Stimulated activated CD4-positive, alpha-beta T cell treated with anti-CD3 and anti-CD28 coated beads, Interleukin-4, amount 100 ng/mL, for 48 hours (primary cell): ENCODE data around the gene AADACL3.
"Not testable (repeated sequence)": the region's sequence is repeated elsewhere in the genome, so short reads cannot be mapped to it uniquely, and the experiment has no call there.

Experiments used
- DNase-seq, 2 donors: peaks; one replicate each; pipeline ENCODE4 v3.0.0-alpha.2; 2020; ENCODE audit warnings: low read depth in 2 of 2

The AADACL3 gene

DNA sequence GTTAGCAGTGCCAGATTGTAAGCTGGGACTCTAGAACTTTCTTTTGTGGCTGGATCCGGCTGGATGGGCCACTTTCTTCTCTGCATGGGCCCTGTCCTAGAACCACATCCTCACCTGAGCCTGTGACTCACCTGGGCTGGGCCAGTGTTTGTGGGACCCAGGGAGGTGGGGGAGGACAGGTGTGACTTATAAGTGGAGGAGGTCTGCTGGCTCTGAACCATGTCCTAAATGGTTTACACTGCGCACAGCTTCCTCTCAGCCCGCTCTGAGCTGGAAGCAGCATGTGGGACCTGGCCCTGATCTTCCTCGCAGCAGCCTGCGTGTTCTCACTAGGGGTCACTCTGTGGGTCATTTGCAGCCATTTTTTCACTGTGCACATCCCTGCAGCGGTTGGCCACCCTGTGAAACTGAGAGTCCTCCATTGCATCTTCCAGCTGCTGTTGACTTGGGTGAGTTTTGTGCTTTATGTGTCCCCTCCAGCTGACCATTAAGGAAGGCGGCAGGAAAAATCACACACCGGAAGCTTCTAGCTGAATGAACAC lies at the start of gene AADACL3:
Gene AADACL3 (plus strand): TSS at position 215 of the 542 bp plus-strand sequence. CDS start 67 bp downstream, at position 282.
- DNase-seq, result no peak

DNA sequence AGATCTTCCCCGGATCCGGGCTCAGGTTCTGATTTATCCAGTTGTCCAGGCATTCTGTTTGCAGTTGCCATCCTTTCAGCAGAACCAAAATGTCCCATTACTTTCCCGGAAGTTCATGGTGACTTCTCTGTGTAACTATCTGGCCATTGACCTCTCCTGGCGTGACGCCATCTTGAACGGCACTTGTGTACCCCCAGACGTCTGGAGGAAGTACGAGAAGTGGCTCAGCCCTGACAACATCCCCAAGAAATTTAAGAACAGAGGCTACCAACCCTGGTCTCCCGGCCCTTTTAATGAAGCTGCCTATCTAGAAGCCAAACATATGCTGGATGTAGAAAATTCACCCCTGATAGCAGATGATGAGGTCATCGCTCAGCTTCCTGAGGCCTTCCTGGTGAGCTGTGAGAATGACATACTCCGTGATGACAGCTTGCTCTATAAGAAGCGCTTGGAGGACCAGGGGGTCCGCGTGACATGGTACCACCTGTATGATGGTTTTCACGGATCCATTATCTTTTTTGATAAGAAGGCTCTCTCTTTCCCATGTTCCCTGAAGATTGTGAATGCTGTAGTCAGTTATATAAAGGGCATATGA lies 49.7 kb upstream of the AADACL3 start:
- DNase-seq, result no peak

GRCh38 chr1:12669529-12670068 lies 46.3 kb upstream of the AADACL3 start:
- DNase-seq, result no peak

DNA sequence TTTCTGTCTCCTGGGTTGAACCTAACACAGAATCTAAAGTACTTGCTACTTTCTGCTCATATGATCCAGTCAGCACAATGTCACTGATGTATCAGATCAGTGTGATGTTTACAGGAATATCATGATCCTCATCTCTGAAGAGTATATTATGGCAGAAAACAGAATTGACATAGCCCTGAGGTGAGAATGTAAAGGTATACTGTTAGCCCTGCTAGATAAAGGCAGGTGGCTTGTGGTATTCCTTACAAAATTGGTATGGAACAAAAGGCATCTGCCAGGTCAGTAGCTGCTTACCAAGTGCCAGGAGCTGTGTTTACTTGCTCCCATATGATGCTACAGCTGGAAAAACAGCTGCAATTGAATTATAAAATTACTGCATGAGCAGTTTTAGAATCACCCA lies 41.6 kb upstream of the AADACL3 start:
- DNase-seq, result no peak

DNA sequence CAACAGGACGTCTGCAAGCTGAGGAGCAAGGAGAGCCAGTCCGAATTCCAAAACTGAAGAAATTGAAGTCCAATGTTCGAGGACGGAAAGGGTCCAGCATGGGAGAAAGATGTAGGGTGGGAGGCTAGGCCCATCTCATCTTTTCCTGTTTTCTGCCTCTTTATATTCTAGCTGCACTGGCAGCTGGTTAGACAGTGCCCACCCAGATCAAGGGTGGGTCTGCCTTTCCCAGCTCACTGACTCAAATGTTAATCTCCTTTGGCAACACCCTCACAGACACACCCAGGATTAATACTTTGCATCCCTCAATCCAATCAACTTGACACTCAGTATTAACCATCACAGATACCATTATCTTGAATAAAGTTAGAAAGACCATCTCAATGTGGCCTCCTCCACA lies 39.8 kb upstream of the AADACL3 start:
- not testable (repeated sequence) for DNase-seq

GRCh38 chr1:12677565-12677964 lies 38.3 kb upstream of the AADACL3 start:
- DNase-seq, result no peak

DNA sequence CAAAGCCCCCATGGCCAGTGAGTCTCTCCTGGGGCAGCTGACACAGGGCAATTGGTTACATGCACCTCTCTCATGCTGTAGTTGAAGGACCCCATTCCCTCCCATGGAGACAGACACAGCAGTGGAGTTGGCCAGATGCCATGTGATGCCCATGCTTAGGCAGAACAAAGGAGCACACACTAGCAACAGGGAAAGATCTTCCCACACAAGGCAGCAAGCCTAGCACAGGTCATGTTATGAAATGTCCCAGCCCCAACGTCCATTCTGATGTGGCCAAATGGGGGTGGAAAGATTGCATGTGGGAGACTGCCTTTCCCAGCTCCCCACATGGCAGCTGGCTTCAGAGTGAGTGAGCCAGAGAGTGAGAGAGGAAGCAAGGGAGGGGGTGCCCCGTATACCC lies 37.6 kb upstream of the AADACL3 start:
- no peak for DNase-seq

DNA sequence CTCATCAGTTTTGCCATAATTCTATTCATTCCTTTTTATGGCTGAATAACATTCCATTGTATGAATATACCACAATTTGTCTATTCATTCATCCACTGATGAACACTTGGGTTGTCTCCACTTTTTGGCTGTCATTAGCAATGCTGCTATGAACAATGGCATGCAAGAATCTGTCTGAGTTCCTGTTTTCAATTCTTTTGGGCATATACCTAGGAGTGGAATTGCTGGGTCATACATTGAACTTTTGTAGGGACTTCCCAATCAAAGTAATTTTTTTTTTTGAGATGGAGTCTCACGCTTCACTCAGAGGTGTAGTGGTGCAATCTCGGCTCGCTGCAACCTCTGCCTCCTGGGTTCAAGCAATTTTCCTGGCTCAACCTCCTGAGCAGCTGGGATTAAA lies 37.1 kb upstream of the AADACL3 start:
- DNase-seq, result no peak

DNA sequence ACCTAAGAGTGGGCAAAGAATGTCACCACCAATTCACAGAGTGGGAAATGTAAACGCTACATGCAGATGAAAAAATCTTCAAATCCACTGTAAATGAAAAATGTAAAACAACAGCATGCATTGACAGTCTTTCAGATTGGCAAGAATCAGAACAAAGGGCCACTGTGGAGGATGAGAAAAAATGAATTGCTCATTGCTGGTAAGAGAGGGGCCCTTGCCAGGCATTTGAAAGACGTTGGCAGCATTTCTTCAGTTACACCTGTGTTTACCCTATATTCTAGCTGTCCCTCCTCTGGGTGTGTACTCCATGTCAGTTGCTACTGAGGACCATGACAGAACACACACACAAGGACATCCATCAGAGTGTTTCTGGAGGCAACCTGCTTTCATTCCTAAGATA lies 25.8 kb upstream of the AADACL3 start:
- no peak for DNase-seq

- no peak for DNase-seq
Measured at GRCh38 chr1:12692967-12693782, 22.7 kb upstream of the AADACL3 start.

GRCh38 chr1:12696658-12697057 lies 19.3 kb upstream of the AADACL3 start:
- no peak for DNase-seq

- DNase-seq, result no peak
Measured at GRCh38 chr1:12697397-12697796, 18.5 kb upstream of the AADACL3 start.

DNA sequence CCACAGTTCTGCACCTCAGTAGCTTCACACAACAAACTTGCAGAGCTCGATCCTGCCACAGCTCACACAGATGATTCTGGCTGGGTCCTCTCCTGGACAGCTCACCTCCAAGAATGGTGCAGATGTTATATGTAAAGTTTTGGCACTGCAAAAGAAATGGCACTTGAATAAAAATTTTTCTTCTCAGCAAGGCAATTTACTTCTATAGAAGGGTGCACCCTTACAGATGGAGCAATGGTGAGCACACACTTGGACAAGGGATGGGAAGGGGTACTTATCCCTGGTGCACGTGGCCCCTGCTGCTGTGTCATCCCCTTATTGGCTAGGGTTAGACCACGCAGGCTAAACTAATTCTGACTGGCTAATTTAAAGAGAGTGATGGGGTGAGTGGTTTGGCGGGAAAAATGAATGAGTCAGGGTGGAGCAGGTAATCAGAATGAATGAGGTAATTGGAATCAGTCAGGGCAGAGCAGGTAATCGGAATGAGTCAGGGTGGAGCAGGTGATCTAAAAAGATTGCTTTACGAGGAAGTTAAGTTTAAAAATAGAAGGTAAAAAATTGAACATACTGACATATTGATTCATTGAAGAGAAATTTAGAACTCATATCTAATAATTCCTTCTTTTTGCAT lies 12.0 kb upstream of the AADACL3 start:
- no peak for DNase-seq

GRCh38 chr1:12706061-12706460 lies 9.8 kb upstream of the AADACL3 start:
- no peak for DNase-seq

GRCh38 chr1:12708396-12709090 lies 7.4 kb upstream of the AADACL3 start:
- DNase-seq, result no peak

GRCh38 chr1:12709091-12709491 lies 6.8 kb upstream of the AADACL3 start:
- no peak for DNase-seq

DNA sequence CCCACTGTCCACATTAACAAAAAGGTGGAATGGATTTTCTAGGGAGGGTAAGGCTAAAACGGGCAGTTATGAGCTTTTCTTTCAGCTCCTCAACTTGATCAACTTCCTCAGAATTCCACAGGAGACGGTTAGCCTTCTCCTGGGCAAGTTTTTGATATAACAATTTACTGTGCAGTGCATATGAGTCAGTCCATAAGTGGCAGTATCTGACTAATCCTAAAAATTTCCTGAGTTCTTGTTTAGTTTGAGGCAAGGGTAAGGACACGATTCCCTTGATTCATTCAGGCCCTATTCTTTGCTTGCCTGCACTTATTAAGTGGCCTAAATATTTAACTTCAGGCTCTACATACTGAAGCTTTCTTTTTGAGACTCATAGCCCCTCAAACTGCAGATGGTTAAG lies 6.2 kb upstream of the AADACL3 start:
- DNase-seq, result no peak

- DNase-seq, result no peak
Measured at GRCh38 chr1:12711536-12711935, 4.4 kb upstream of the AADACL3 start.

GRCh38 chr1:12712076-12712475 lies 3.8 kb upstream of the AADACL3 start:
- DNase-seq, result no peak

GRCh38 chr1:12712929-12713328 lies 3.0 kb upstream of the AADACL3 start:
- DNase-seq, result no peak

- DNase-seq, result not testable (repeated sequence)
Measured at GRCh38 chr1:12713651-12714050, 2.3 kb upstream of the AADACL3 start.
